Measurements from ENCODE around the gene RINL.

DNA sequence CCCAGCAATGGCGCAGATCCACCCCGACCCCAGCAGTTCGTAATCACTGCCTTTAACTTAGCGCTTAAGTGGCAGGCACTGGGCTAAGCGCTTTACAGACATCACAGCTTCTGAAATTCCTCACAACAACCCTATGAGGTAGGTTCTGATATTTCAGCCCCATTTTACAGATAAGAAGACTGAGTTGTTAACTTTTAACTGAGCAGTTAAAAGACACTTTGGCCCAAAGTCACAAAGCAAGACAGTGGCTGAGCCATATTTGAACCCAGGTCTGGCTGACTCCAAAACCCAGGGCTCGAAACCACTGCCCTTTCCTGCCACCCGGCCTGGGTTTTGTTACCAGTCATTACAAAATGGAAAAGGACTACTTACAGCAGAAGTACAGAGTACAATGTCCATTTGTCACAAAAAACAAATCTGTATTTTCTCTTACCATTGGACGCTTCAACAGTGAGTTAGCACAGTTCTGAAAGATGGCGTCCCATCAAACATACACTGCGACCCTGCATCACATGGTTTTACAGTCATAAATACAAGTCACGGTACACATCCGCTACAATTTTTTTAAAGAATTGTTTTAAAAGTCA lies 36.8 kb downstream of the RINL start:
- TF ChIP-seq, protein P1, sequence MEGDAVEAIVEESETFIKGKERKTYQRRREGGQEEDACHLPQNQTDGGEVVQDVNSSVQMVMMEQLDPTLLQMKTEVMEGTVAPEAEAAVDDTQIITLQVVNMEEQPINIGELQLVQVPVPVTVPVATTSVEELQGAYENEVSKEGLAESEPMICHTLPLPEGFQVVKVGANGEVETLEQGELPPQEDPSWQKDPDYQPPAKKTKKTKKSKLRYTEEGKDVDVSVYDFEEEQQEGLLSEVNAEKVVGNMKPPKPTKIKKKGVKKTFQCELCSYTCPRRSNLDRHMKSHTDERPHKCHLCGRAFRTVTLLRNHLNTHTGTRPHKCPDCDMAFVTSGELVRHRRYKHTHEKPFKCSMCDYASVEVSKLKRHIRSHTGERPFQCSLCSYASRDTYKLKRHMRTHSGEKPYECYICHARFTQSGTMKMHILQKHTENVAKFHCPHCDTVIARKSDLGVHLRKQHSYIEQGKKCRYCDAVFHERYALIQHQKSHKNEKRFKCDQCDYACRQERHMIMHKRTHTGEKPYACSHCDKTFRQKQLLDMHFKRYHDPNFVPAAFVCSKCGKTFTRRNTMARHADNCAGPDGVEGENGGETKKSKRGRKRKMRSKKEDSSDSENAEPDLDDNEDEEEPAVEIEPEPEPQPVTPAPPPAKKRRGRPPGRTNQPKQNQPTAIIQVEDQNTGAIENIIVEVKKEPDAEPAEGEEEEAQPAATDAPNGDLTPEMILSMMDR (IDR thresholded peaks at IDR 0.05; ENCODE audit: low read length): no peak
- no peak for TF ChIP-seq EZH2 (IDR thresholded peaks at IDR 0.05; ENCODE audit: borderline replicate concordance, low read length)

Measured in OCI-LY1 (cell line).